ENCODE measurements around the gene CDKN2B-AS1. TPM values are rescaled to one million over a fixed set of nuclear protein-coding genes. Genes with fewer than 3 reads are reported as not detected.
"Not testable (repeated sequence)": the region's sequence is repeated elsewhere in the genome, so short reads cannot be mapped to it uniquely, and the experiment has no call there.

CDKN2B-AS1 gene
- total RNA-seq (0.27 and 1.1 TPM in 2 replicates), polyA plus RNA-seq (0.26 and 0.68 TPM in 2 replicates)

DNA sequence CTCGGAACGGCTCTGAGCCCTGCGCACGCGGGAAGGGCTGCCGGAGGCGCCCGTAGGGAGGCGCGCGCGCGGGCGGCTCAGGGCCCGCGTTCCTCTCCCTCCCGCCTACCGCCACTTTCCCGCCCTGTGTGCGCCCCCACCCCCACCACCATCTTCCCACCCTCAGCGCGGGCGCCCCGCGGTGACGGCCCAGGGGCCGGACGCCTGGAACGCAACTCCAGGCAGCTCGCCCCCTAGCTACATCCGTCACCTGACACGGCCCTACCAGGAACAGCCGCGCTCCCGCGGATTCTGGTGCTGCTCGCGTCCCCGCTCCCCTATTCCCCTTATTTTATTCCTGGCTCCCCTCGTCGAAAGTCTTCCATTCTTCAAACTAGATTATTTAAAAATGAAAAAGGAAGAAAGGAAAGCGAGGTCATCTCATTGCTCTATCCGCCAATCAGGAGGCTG lies at the start of gene CDKN2B-AS1:
CDKN2B-AS1 (plus strand) TSS at position 236 of the 450 bp plus-strand sequence.
- peak within 1 kb of the TSS; percentile 99 for H3K4me2 ChIP-seq
- peaks cover 89% of the 10 kb centered on the region for H3K27me3 ChIP-seq
- no peak within 1 kb of the TSS for H3K27ac ChIP-seq
- TF ChIP-seq EZH2phosphoT487 (IDR thresholded peaks at IDR 0.05; ENCODE audit: low read depth, severe bottlenecking, unreplicated experiment) (no peak), EZH2 (IDR thresholded peaks at IDR 0.05; ENCODE audit: borderline replicate concordance) (no peak), CTCF (IDR thresholded peaks at IDR 0.05; ENCODE audit: poor library complexity) (no peak)
- H3K4me1 ChIP-seq (ENCODE audit: insufficient read depth): no peaks in the 10 kb centered on the region
- no peaks in the 10 kb centered on the region for H3K9me3 ChIP-seq (ENCODE audit: low read depth)
- no peaks in the 10 kb centered on the region for H3K9me2 ChIP-seq (replicated peaks; ENCODE audit: insufficient read depth)
- peak within 1 kb of the TSS; percentile 41 for H3K4me3 ChIP-seq
- 2% methylated on average over 16 of the region's 43 CpGs for WGBS (ENCODE audit: low lambda C conversion rate, missing lambda C conversion rate)
- no peaks in the 10 kb centered on the region for H3K36me3 ChIP-seq (replicated peaks; ENCODE audit: insufficient read depth, low read depth)
- no peaks in the 10 kb centered on the region for H3K79me2 ChIP-seq
- H4K20me1 ChIP-seq (ENCODE audit: insufficient read depth, poor library complexity, severe bottlenecking): no peaks in the 10 kb centered on the region
- H2AFZ ChIP-seq: peak within 1 kb of the TSS; percentile 58
- DNase-seq (ENCODE audit: low spot score): peak; percentile 44

DNA sequence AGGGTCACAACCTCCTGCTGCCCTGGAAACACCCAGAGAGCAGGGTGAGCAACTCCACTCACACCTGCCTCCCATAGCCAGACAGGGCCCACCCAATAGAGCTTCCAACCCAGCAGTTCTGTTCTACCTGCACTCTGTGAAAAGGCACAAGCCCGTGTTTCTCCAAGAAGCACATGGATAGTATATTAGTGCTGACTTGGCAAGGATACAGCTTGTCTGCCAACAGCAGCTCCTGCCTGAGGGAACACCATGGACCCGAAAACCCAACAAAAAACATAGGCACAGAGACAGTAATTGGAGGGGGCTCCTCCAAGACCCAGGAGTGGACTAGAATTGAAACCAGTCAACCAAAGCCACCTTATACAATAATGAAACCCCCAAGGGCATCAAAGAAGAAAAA lies 49.0 kb upstream of the CDKN2B-AS1 start:
- no peak overlapping the region for H3K27ac ChIP-seq
- peaks cover 5% of the 10 kb centered on the region for H3K27me3 ChIP-seq
- H3K4me3 ChIP-seq: no peak overlapping the region
- no peak overlapping the region for H2AFZ ChIP-seq
- WGBS (ENCODE audit: low lambda C conversion rate, missing lambda C conversion rate): 94% methylated on average over 2 of the region's 2 CpGs
- no peaks in the 10 kb centered on the region for H3K4me1 ChIP-seq (ENCODE audit: insufficient read depth)
- H3K79me2 ChIP-seq: no peaks in the 10 kb centered on the region
- H3K4me2 ChIP-seq: no peak overlapping the region
- no peaks in the 10 kb centered on the region for H3K36me3 ChIP-seq (replicated peaks; ENCODE audit: insufficient read depth, low read depth)
- H4K20me1 ChIP-seq (ENCODE audit: insufficient read depth, poor library complexity, severe bottlenecking): no peaks in the 10 kb centered on the region
- no peak for DNase-seq (ENCODE audit: low spot score)
- H3K9me2 ChIP-seq (replicated peaks; ENCODE audit: insufficient read depth): no peaks in the 10 kb centered on the region
- H3K9me3 ChIP-seq (ENCODE audit: low read depth): no peaks in the 10 kb centered on the region
- TF ChIP-seq EZH2phosphoT487 (IDR thresholded peaks at IDR 0.05; ENCODE audit: low read depth, severe bottlenecking, unreplicated experiment) (no peak), CTCF (IDR thresholded peaks at IDR 0.05; ENCODE audit: poor library complexity) (no peak), EZH2 (IDR thresholded peaks at IDR 0.05; ENCODE audit: borderline replicate concordance) (no peak)

DNA sequence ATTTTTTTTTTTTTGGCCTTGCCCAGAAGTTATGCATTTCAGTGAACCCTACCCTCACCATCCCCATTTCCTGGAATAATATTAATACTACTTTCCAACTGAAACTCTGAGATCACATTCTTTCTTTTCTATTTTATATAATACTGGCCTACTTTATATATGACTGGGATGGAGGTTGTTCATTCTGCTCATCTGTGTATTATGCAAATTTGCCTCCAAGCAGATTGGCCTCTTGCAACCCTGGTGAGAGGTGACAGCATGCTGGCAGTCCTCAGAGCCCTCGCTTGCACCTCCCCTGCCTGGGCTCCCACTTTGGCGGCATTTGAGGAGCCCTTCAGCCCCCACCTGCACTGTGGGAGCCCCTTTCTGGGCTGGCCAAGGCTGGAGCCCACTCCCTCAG lies 35.8 kb upstream of the CDKN2B-AS1 start:
- H3K4me3 ChIP-seq: no peak overlapping the region
- H3K27ac ChIP-seq: no peak overlapping the region

GRCh38 chr9:21959268-21959667 lies 35.3 kb upstream of the CDKN2B-AS1 start:
- H3K4me3 ChIP-seq; H3K27ac ChIP-seq; H2AFZ ChIP-seq; H3K79me2 ChIP-seq; DNase-seq (ENCODE audit: low spot score); H3K9me3 ChIP-seq (ENCODE audit: low read depth); H3K4me1 ChIP-seq (ENCODE audit: insufficient read depth); H4K20me1 ChIP-seq (ENCODE audit: insufficient read depth, poor library complexity, severe bottlenecking); H3K4me2 ChIP-seq; H3K9me2 ChIP-seq (replicated peaks; ENCODE audit: insufficient read depth); H3K36me3 ChIP-seq (replicated peaks; ENCODE audit: insufficient read depth, low read depth): not testable (repeated sequence)
- WGBS (ENCODE audit: low lambda C conversion rate, missing lambda C conversion rate): 94% methylated on average over 22 of the region's 33 CpGs
- peaks cover 35% of the 10 kb centered on the region for H3K27me3 ChIP-seq

More for the DNA sequence above, 35.8 kb upstream of the CDKN2B-AS1 start:
- no peaks in the 10 kb centered on the region for H3K36me3 ChIP-seq (replicated peaks; ENCODE audit: insufficient read depth, low read depth)
- H2AFZ ChIP-seq: no peak overlapping the region
- H3K4me1 ChIP-seq (ENCODE audit: insufficient read depth): no peaks in the 10 kb centered on the region
- H3K27me3 ChIP-seq: peaks cover 31% of the 10 kb centered on the region
- H4K20me1 ChIP-seq (ENCODE audit: insufficient read depth, poor library complexity, severe bottlenecking): no peaks in the 10 kb centered on the region
- H3K9me2 ChIP-seq (replicated peaks; ENCODE audit: insufficient read depth): no peaks in the 10 kb centered on the region
- no peak for DNase-seq (ENCODE audit: low spot score)
- 84% methylated on average over 2 of the region's 2 CpGs for WGBS (ENCODE audit: low lambda C conversion rate, missing lambda C conversion rate)
- H3K79me2 ChIP-seq: no peaks in the 10 kb centered on the region
- H3K9me3 ChIP-seq (ENCODE audit: low read depth): no peaks in the 10 kb centered on the region
- TF ChIP-seq EZH2 (IDR thresholded peaks at IDR 0.05; ENCODE audit: borderline replicate concordance): no peak
- TF ChIP-seq CTCF (IDR thresholded peaks at IDR 0.05; ENCODE audit: poor library complexity): no peak
- no peak for TF ChIP-seq EZH2phosphoT487 (IDR thresholded peaks at IDR 0.05; ENCODE audit: low read depth, severe bottlenecking, unreplicated experiment)
- H3K4me2 ChIP-seq: no peak overlapping the region
